Measurements from ENCODE around the gene SCARB2.

DNA sequence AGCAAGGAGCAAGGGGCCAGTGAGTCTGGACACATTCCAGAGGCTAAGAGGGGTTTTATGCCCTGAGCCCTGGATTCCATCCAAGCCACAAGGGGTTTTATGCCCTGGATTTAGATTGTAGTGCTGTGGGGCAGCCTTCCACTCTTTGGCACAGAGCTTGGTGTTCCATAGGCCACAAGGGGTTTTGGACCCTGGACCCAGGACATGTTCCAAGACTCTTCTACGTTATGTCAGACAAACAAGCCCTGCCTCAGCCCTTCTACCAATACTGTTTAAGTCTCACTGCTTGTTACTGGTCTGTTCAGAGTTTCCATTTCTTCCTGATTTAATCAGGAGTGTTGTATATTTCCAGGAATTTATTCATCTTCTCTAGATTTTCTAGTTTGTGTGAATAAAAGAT, 12.8 kb upstream of the SCARB2 start:
- TF ChIP-seq GATA2 (IDR thresholded peaks at IDR 0.05; ENCODE audit: low read depth, low read length) (no peak), GATA3 (IDR thresholded peaks at IDR 0.05; ENCODE audit: low read depth, low read length) (no peak)
